Cerebellar cortex (tissue), 1 donor: Measurements from ENCODE around the gene C3orf80.
A peak's percentile ranks its signal among the peaks of the same experiment; 100 is the strongest.
"Not testable (repeated sequence)": the region's sequence is repeated elsewhere in the genome, so short reads cannot be mapped to it uniquely, and the experiment has no call there.

Experiments
- DNase-seq: peaks from one replicate; pipeline ENCODE4 v3.0.0-alpha.2; 2015; ENCODE audit warnings: low spot score

The C3orf80 gene

GRCh38 chr3:160225176-160226025 is at the start of gene C3orf80:
Gene C3orf80 (plus strand): TSS chr3:160225422. CDS start chr3:160225636, 214 bp downstream.
- peak; percentile 70 for DNase-seq

- DNase-seq: no peak
Measured at GRCh38 chr3:160176923-160177322, 48.3 kb upstream of the C3orf80 start.

DNA sequence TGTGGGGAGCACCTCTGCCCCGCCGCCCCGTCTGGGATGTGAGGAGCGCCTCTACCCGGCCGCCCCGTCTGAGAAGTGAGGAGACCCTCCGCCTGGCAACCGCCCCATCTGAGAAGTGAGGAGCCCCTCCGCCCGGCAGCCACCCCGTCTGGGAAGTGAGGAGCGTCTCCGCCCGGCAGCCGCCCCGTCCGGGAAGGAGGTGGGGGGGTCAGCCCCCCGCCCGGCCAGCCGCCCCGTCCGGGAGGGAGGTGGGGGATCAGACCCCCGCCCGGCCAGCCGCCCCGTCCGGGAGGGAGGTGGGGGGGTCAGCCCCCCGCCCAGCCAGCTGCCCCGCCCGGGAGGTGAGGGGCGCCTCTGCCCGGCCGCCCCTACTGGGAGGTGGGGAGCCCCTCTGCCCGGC is 46.6 kb upstream of the C3orf80 start:
- not testable (repeated sequence) for DNase-seq

GRCh38 chr3:160179403-160179802 is 45.8 kb upstream of the C3orf80 start:
- not testable (repeated sequence) for DNase-seq

- DNase-seq: no peak
Measured at GRCh38 chr3:160179906-160180305, 45.3 kb upstream of the C3orf80 start.

- DNase-seq: peak; percentile 22
Measured at GRCh38 chr3:160180581-160181216, 44.5 kb upstream of the C3orf80 start.

GRCh38 chr3:160183345-160184076 is 41.7 kb upstream of the C3orf80 start:
- no peak for DNase-seq

GRCh38 chr3:160184655-160185054 is 40.6 kb upstream of the C3orf80 start:
- DNase-seq: no peak

GRCh38 chr3:160185751-160186150 is 39.5 kb upstream of the C3orf80 start:
- no peak for DNase-seq

GRCh38 chr3:160187288-160187687 is 37.9 kb upstream of the C3orf80 start:
- no peak for DNase-seq

GRCh38 chr3:160192310-160193029 is 32.8 kb upstream of the C3orf80 start:
- DNase-seq: no peak

GRCh38 chr3:160193644-160194192 is 31.5 kb upstream of the C3orf80 start:
- no peak for DNase-seq

DNA sequence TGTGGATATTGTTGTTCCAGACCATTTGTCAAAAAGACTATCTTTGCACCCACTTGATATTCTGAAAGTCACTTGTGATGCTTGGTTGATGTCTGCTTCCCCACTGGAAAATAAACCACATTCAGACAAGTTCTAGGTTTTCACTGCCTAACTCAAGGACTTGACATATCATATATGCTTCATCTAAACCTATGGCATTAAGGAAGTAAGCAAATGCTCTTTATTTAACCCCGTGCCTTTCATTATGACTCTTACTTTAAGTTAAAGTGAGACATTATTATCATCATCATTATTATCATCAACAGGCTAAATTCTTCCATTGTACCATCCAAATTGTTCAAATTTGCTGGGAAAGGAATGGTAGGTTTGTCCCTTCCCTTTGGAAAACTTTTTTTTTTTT is 30.8 kb upstream of the C3orf80 start:
- no peak for DNase-seq

GRCh38 chr3:160195106-160195505 is 30.1 kb upstream of the C3orf80 start:
- DNase-seq: no peak

DNA sequence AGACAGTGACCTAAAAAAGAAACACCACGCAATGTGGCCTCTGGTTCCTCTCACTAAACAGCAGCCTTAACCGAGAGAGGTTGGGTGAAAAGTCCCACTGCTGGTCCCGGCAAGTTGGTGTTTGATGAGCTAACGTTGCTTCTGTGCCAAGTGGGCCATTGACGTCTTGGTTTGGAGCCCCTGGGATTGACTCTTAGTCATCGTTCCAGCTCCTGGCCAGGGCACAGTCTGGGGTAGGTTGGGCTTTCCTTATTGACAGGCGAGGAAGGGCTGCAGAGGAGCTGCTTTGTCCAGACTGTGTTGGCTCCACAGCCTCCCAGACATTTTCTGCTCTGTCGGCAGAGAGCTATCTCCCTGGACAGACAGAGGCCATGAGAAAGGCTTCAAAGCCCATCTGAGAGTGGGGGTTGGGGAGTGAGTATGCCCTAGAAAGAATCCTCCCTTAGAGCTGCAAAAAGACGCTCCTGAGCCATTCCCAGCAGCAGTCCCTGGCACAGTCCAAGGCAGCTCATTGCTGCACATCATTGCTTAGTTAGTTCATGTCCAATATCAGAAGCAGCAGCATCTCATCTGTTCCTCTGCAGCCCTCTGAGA is 28.6 kb upstream of the C3orf80 start:
- no peak for DNase-seq

GRCh38 chr3:160199108-160199507 is 26.1 kb upstream of the C3orf80 start:
- DNase-seq: no peak

GRCh38 chr3:160200353-160200752 is 24.9 kb upstream of the C3orf80 start:
- DNase-seq: no peak

- not testable (repeated sequence) for DNase-seq
Measured at GRCh38 chr3:160204396-160205011, 20.7 kb upstream of the C3orf80 start.

GRCh38 chr3:160205606-160206005 is 19.6 kb upstream of the C3orf80 start:
- DNase-seq: no peak

DNA sequence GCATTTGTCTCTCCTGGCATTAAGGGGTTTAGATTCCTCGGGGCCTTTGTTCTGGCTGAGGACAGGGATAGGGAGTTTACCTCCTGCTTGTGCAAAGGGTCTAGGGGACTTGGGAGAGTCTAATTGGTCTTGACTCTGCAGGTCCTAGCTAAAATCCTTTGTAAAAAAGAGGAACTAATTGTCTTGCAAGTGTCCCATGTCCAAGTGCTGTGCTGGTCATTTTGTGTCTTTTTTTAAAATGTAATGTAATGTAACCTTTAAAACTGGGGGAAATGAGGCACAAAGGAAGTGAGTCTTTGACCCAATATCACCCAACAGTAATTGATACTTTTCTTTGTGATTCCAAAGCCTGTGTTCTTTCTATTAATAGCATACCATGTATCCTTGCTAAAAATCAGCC is 14.9 kb upstream of the C3orf80 start:
- DNase-seq: no peak

- DNase-seq: peak; percentile 8
Measured at GRCh38 chr3:160210799-160211221, 14.4 kb upstream of the C3orf80 start.
